HG02938 (cell line): ENCODE measurements around the gene MFAP3.
"Not testable (repeated sequence)": the region's sequence is repeated elsewhere in the genome, so short reads cannot be mapped to it uniquely, and the experiment has no call there.

Experiments used
- ATAC-seq: cut with Tn5 transposase; IDR thresholded peaks from one replicate; pipeline ENCODE4 v1.9.1; 2021; ENCODE audit warnings: mild to moderate bottlenecking, moderate library complexity; ENCODE audit not compliant: unreplicated experiment

Gene MFAP3

GRCh38 chr5:154038707-154039457 is at the start of gene MFAP3, which contains the start of gene FAM114A2:
TSS of gene MFAP3 (plus strand) at chr5:154038967. CDS start at chr5:154049723, 10,756 bp downstream.
TSS of gene FAM114A2 (minus strand) at chr5:154038910. CDS start at chr5:154034953, 3,957 bp downstream.
- peak; percentile 95 for ATAC-seq

GRCh38 chr5:153991168-153991567 is 47.6 kb upstream of the MFAP3 start:
- ATAC-seq, result no peak

- ATAC-seq, result no peak
These were observed 40.8 kb upstream of the MFAP3 start for GRCh38 chr5:153998010-153998409.

GRCh38 chr5:153998768-153999167 is 40.0 kb upstream of the MFAP3 start:
- ATAC-seq, result no peak

- no peak for ATAC-seq
These were observed 38.8 kb upstream of the MFAP3 start for GRCh38 chr5:153999995-154000394.

- ATAC-seq, result no peak
These were observed 38.1 kb upstream of the MFAP3 start for GRCh38 chr5:154000703-154001102.

GRCh38 chr5:154002093-154002492 is 36.7 kb upstream of the MFAP3 start:
- ATAC-seq, result no peak

- ATAC-seq, result no peak
These were observed 36.2 kb upstream of the MFAP3 start for GRCh38 chr5:154002511-154003020.

GRCh38 chr5:154005648-154006047 is 33.1 kb upstream of the MFAP3 start:
- no peak for ATAC-seq

GRCh38 chr5:154010660-154011059 is 28.1 kb upstream of the MFAP3 start:
- ATAC-seq, result no peak

- no peak for ATAC-seq
These were observed 23.6 kb upstream of the MFAP3 start for GRCh38 chr5:154015071-154015693.

GRCh38 chr5:154018919-154019318 is 19.8 kb upstream of the MFAP3 start:
- ATAC-seq, result not testable (repeated sequence)

GRCh38 chr5:154025951-154026350 is 12.8 kb upstream of the MFAP3 start:
- ATAC-seq, result no peak

- ATAC-seq, result no peak
These were observed 6.8 kb upstream of the MFAP3 start for GRCh38 chr5:154031937-154032489.

- no peak for ATAC-seq
These were observed 3.8 kb upstream of the MFAP3 start for GRCh38 chr5:154034944-154035343.

- ATAC-seq, result peak; percentile 59
These were observed 483 bp upstream of the MFAP3 start for GRCh38 chr5:154038261-154038706.

GRCh38 chr5:154039458-154039829 is 677 bp downstream of the MFAP3 start:
- no peak for ATAC-seq

GRCh38 chr5:154042766-154043165 is 4.0 kb downstream of the MFAP3 start:
- ATAC-seq, result no peak

GRCh38 chr5:154044099-154044498 is 5.3 kb downstream of the MFAP3 start:
- ATAC-seq, result no peak

- ATAC-seq, result no peak
These were observed 5.8 kb downstream of the MFAP3 start for GRCh38 chr5:154044581-154044980.

GRCh38 chr5:154046486-154046885 is 7.7 kb downstream of the MFAP3 start:
- ATAC-seq, result no peak

- ATAC-seq, result peak; percentile 77
These were observed 8.6 kb downstream of the MFAP3 start for GRCh38 chr5:154047324-154047723.
